ENCODE results near the gene CRABP2. TPM values are rescaled to one million over a fixed set of nuclear protein-coding genes. Genes with fewer than 3 reads are reported as not detected.

The CRABP2 gene
- total and polyA plus RNA-seq, 2 of the 13 experiments (the other 11 are each of a cell fraction or from before 2014, with no cell fraction given) = 0.40 to 0.60 TPM

DNA sequence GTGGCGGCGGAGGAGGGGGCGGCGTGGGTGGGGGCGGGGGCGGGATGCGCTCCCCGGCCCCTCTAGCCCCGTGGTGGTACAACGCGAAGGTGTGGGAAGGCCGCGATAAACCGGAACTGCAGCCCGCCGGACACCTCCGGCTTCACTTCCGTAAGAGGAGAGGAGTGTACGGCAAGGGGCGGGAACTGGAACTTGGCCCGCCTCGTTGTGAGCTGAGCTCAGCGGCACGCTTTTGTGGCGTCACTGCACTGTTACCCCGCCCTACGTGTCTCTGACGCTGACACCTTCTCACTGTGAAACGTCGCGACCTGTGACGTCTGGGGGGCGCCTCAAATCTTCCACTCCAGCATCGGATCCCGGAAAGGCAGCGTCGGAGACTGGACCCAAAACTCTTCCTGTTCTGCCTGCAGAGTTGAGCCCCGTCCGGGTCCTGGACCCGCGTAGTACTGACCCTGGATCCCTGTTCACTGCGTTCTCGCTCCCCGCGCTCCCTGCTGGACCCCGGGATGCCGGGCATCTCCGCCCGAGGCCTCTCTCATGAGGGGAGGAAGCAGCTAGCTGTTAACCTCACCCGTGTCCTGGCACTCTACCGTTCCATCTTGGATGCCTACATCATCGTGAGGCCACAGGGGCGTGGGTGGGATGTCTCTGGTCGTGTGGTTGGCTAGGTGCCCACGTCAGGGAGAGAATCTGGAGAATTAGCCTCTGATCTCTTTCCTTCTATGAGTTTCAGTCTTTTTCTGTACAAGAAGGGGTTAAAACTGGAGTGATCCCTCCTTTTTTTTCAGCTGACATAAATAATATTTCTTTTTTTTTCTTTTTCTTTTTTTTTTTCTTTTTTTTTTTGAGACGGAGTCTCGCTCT, 23.4 kb upstream of the CRABP2 start, which contains the start of gene ISG20L2 (continued):
- TF ChIP-seq, protein P1, sequence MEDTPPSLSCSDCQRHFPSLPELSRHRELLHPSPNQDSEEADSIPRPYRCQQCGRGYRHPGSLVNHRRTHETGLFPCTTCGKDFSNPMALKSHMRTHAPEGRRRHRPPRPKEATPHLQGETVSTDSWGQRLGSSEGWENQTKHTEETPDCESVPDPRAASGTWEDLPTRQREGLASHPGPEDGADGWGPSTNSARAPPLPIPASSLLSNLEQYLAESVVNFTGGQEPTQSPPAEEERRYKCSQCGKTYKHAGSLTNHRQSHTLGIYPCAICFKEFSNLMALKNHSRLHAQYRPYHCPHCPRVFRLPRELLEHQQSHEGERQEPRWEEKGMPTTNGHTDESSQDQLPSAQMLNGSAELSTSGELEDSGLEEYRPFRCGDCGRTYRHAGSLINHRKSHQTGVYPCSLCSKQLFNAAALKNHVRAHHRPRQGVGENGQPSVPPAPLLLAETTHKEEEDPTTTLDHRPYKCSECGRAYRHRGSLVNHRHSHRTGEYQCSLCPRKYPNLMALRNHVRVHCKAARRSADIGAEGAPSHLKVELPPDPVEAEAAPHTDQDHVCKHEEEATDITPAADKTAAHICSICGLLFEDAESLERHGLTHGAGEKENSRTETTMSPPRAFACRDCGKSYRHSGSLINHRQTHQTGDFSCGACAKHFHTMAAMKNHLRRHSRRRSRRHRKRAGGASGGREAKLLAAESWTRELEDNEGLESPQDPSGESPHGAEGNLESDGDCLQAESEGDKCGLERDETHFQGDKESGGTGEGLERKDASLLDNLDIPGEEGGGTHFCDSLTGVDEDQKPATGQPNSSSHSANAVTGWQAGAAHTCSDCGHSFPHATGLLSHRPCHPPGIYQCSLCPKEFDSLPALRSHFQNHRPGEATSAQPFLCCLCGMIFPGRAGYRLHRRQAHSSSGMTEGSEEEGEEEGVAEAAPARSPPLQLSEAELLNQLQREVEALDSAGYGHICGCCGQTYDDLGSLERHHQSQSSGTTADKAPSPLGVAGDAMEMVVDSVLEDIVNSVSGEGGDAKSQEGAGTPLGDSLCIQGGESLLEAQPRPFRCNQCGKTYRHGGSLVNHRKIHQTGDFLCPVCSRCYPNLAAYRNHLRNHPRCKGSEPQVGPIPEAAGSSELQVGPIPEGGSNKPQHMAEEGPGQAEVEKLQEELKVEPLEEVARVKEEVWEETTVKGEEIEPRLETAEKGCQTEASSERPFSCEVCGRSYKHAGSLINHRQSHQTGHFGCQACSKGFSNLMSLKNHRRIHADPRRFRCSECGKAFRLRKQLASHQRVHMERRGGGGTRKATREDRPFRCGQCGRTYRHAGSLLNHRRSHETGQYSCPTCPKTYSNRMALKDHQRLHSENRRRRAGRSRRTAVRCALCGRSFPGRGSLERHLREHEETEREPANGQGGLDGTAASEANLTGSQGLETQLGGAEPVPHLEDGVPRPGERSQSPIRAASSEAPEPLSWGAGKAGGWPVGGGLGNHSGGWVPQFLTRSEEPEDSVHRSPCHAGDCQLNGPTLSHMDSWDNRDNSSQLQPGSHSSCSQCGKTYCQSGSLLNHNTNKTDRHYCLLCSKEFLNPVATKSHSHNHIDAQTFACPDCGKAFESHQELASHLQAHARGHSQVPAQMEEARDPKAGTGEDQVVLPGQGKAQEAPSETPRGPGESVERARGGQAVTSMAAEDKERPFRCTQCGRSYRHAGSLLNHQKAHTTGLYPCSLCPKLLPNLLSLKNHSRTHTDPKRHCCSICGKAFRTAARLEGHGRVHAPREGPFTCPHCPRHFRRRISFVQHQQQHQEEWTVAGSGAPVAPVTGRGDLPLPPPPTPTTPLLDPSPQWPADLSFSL (CRISPR knock-in tag; IDR thresholded peaks at IDR 0.05) = no peak
- no peak for TF ChIP-seq DR1 (CRISPR knock-in tag; IDR thresholded peaks at IDR 0.05)
- TF ChIP-seq ZNF652 (CRISPR knock-in tag; IDR thresholded peaks at IDR 0.05; ENCODE audit: borderline replicate concordance, low read depth) = peak; percentile 60
- TF ChIP-seq SPEN (CRISPR knock-in tag; IDR thresholded peaks at IDR 0.05; ENCODE audit: low read depth) = peak; percentile 35; the same call in 1 of the 2 replicates
- TF ChIP-seq GFI1 (CRISPR knock-in tag; IDR thresholded peaks at IDR 0.05; ENCODE audit: borderline replicate concordance) = no peak
- TF ChIP-seq ZNF484 (CRISPR knock-in tag; IDR thresholded peaks at IDR 0.05; ENCODE audit: borderline replicate concordance, low read depth) = no peak
- TF ChIP-seq NONO (IDR thresholded peaks at IDR 0.05) = no peak
- TF ChIP-seq NONO (CRISPR knock-in tag; conservative IDR thresholded peaks at IDR 0.05) = peak; percentile 31; the same call in 1 of the 2 replicates
- TF ChIP-seq HES4 (CRISPR knock-in tag; IDR thresholded peaks at IDR 0.05; ENCODE audit: borderline replicate concordance) = no peak; the same call in 1 of the 2 replicates
- TF ChIP-seq YEATS4 (CRISPR knock-in tag; IDR thresholded peaks at IDR 0.05; ENCODE audit: borderline replicate concordance) = peak; percentile 36; the same call in 1 of the 2 replicates
- no peak for TF ChIP-seq ZNF883 (CRISPR knock-in tag; IDR thresholded peaks at IDR 0.05; ENCODE audit: not compliant biosample characterization)
- no peak for TF ChIP-seq ISX (CRISPR knock-in tag; conservative IDR thresholded peaks at IDR 0.05)
- TF ChIP-seq ZNF160 (CRISPR knock-in tag; IDR thresholded peaks at IDR 0.05) = no peak
- TF ChIP-seq ARHGAP35 (CRISPR knock-in tag; IDR thresholded peaks at IDR 0.05; ENCODE audit: borderline replicate concordance) = no peak
- TF ChIP-seq, protein P2, sequence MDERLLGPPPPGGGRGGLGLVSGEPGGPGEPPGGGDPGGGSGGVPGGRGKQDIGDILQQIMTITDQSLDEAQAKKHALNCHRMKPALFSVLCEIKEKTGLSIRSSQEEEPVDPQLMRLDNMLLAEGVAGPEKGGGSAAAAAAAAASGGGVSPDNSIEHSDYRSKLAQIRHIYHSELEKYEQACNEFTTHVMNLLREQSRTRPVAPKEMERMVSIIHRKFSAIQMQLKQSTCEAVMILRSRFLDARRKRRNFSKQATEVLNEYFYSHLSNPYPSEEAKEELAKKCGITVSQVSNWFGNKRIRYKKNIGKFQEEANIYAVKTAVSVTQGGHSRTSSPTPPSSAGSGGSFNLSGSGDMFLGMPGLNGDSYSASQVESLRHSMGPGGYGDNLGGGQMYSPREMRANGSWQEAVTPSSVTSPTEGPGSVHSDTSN (CRISPR knock-in tag; IDR thresholded peaks at IDR 0.05) = no peak
- 0 out of 2 replicates have a peak, but pooled peaks have one; percentile 32 for TF ChIP-seq ZNF331 (CRISPR knock-in tag; IDR thresholded peaks at IDR 0.05)
- TF ChIP-seq, protein P3, sequence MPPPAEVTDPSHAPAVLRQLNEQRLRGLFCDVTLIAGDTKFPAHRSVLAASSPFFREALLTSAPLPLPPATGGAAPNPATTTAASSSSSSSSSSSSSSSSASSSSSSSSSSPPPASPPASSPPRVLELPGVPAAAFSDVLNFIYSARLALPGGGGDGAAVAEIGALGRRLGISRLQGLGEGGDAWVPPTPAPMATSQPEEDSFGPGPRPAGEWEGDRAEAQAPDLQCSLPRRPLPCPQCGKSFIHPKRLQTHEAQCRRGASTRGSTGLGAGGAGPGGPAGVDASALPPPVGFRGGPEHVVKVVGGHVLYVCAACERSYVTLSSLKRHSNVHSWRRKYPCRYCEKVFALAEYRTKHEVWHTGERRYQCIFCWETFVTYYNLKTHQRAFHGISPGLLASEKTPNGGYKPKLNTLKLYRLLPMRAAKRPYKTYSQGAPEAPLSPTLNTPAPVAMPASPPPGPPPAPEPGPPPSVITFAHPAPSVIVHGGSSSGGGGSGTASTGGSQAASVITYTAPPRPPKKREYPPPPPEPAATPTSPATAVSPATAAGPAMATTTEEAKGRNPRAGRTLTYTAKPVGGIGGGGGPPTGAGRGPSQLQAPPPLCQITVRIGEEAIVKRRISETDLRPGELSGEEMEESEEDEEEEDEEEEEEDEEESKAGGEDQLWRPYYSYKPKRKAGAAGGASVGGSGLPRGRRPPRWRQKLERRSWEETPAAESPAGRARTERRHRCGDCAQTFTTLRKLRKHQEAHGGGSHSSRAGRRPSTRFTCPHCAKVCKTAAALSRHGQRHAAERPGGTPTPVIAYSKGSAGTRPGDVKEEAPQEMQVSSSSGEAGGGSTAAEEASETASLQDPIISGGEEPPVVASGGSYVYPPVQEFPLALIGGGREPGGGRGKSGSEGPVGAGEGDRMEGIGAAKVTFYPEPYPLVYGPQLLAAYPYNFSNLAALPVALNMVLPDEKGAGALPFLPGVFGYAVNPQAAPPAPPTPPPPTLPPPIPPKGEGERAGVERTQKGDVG (CRISPR knock-in tag; IDR thresholded peaks at IDR 0.05; ENCODE audit: borderline replicate concordance) = no peak
- no peak for TF ChIP-seq ZNF224 (CRISPR knock-in tag; IDR thresholded peaks at IDR 0.05)
